AG09309 (cell line): ENCODE results near the gene S1PR4.

Experiments used
- DNase-seq: peaks from one replicate; pipeline ENCODE4 v3.0.0-alpha.2; 2010; ENCODE audit warnings: low read depth
- H3K4me3 ChIP-seq: 2 replicates; pipeline ENCODE4 v1.5.1; 2011; ENCODE audit warnings: mild to moderate bottlenecking, low read depth, low read length, moderate library complexity; ENCODE audit not compliant: control insufficient read depth
- CTCF ChIP-seq: IDR thresholded peaks from 2 replicates; pipeline ENCODE4 v1.5.1; 2011; ENCODE audit warnings: mild to moderate bottlenecking, low read depth, low read length, inconsistent platforms; ENCODE audit not compliant: insufficient read depth, control insufficient read depth; ENCODE audit errors: missing control alignments

Gene S1PR4

GRCh38 chr19:3178377-3178972, at the start of gene S1PR4:
TSS of gene S1PR4 (plus strand) at chr19:3178769. CDS start at chr19:3178793, 24 bp downstream.
- no peak for TF ChIP-seq CTCF
- DNase-seq = no peak
- H3K4me3 ChIP-seq = no peak within 1 kb of the TSS

- H3K4me3 ChIP-seq = no peak overlapping the region
- peak; percentile 35 for DNase-seq
- peak; percentile 49 for TF ChIP-seq CTCF
Measured at GRCh38 chr19:3129112-3129511, 49.5 kb upstream of the S1PR4 start.

GRCh38 chr19:3131168-3131567, 47.4 kb upstream of the S1PR4 start:
- no peak for TF ChIP-seq CTCF
- H3K4me3 ChIP-seq = no peak overlapping the region
- no peak for DNase-seq

- TF ChIP-seq CTCF = no peak
- peak; percentile 39 for DNase-seq
- no peak overlapping the region for H3K4me3 ChIP-seq
Measured at GRCh38 chr19:3132971-3133792, 45.4 kb upstream of the S1PR4 start.

- no peak overlapping the region for H3K4me3 ChIP-seq
- DNase-seq = no peak
- no peak for TF ChIP-seq CTCF
Measured at GRCh38 chr19:3133793-3134116, 44.8 kb upstream of the S1PR4 start.

GRCh38 chr19:3135961-3136683, 42.4 kb upstream of the S1PR4 start, which contains the start of gene GNA15:
TSS of gene GNA15 (plus strand) at chr19:3136033. CDS start at chr19:3136451, 418 bp downstream.
- DNase-seq = no peak
- TF ChIP-seq CTCF = no peak
- no peak within 1 kb of the TSS for H3K4me3 ChIP-seq
